Stimulated activated CD8-positive, alpha-beta memory T cell treated with anti-CD3 and anti-CD28 coated beads, Interleukin-4, amount 100 ng/mL, for 4 hours (primary cell): ENCODE data around the gene CADM1.

ENCODE experiments used
- DNase-seq, 2 donors: peaks; one replicate each; pipeline ENCODE4 v3.0.0-alpha.2; 2020; ENCODE audit warnings: low read depth in 2 of 2, low spot score in 1 of 2

The CADM1 gene

DNA sequence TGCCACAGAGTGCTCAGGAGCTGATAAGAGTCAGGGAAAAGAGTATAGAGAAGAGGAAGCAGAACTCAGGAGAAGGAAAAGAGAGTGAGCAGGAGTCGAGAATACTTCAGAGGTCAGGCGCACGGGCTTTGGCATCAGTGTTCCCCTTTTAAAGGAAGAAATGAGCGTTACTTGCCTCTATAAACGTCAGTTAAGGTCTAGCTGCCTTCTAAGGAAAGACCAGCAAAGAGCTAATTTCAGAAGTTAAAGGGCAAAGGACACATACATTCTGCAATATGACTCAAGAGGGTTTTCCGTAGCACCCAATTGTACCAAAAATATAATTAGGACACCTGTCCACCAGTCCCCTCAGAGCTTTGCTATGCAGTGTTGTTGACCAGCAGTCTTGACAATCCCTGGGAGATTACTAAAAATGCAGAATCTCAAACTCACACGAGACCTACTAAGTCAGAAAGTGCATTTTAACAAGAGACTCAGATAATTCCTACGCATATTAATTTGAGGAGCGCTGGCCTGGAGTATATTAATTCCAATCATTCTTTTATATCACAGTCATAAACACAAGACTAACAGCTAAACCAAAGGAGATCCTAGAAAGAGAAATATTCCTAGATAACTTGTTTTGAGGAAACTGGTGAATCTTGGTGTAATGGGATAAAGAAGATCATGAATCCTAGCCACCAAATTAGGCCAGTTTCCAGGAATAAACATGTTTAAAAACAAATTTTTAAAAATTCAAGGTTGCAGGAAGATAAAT lies 249.0 kb downstream of the CADM1 start:
- DNase-seq: no peak

DNA sequence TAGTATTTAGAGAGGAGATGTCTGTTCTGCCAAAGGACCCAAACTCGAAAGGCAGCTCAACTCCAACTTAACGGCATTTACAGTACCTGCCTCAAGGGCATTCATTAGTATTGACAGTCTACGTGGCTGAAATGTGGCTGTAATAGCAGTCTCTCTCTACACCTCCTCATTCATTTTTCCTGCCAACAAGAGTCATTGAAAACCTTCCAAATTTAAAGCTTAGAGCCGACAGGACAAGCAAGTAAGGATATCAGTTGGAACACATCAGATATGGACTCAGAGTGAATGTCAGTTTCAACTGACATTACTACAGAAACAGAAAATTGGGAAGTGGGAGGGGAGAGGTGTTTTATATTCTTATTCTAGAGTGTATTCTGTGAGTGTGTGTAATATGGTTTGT lies 253.1 kb downstream of the CADM1 start:
- no peak for DNase-seq

DNA sequence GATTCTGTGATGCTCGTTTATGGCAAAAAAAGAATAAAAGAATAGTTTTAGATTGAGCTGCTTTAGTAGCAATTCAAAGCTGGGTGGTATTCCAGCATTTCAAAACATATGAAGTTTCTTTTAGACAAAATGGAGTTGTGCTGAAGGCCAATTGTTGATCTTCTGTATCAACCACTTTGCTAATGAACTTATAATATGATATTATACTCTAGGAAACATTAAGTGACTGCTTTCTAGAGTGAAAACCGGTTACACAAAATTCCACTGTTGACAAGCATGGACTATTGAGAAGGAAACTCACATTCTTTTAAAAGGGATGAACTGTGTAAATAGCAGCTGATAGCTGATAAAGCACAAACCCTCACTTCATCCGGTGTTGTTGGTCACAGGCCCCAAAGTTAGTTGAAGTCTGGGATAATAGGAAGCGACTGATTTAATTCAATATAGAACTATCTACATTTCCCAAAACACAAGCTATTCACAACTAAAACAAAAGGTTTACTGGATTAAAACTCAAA lies 255.1 kb downstream of the CADM1 start:
- DNase-seq: no peak

DNA sequence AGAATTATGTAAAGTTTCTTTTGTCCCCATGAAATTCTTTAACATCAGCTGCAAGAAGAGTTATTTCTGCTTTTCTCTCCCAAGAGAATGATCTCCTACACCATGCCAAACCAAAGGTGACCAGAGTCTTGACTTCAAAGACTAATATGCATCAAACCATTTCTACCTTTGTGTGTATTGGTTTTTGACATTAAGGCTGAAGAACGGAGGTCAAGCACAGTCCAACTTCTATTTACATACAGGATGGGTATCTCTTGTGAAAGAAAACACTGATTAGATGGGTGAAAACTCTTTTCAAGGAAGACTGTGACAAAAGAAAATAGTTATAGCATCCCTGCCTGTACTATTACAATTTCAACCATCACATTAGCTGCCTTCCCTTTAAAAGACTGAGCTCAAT lies 256.3 kb downstream of the CADM1 start:
- no peak for DNase-seq

DNA sequence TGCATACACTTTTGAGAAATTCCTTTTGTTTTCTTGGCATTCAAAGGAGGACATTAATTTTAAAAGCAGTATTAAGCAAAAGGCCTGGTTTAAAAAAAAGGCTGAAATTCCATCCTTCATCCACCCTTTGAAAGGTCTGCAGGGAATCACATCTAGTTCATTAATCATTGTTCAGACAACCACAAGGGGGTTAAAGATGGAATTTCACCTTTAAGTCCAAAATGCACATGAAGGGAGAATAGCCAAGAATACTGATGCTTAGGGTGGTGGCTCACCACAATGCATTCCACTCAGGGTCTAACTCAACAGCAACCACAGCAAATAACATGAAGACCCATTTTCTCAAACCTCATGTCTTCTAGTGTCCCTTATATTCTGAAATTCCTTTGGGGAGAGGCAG lies 256.9 kb downstream of the CADM1 start:
- no peak for DNase-seq

DNA sequence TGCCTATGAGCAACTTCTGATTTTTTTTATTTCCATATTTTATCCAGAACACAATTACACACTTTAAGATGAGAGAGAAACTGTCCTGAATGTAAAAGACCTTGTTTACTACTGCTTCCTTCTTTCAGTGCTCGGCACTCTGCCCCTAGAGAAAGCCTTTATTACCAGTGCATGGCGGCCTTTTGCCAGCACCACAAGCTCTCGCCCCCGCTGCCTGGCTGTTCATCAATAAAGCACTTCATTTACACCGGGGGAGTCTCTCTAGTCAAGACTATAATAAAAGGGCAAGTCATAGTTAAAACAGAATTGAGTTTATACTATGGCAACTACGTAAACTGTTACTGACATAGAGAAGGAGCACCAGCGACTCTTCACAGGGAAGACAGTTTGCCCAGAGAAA lies 259.5 kb downstream of the CADM1 start:
- no peak for DNase-seq

DNA sequence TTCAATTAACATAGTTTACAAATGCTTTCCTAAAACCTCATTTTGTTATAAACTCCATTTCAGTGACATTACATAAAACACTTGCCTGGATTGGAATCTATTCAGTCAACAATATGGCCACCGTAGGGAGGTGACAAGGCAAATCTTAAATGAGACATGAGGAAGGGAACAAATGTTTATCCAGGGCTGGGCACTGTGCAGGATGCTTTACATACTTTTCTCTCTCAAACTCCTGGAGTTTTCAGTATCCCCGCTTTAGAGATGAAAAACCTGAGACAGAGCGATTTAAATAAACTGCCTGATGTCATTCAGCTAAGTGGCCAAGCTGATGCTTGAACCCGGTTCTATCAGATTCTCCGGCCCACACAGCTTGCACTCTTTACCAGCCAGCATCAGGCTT lies 259.9 kb downstream of the CADM1 start:
- no peak for DNase-seq

DNA sequence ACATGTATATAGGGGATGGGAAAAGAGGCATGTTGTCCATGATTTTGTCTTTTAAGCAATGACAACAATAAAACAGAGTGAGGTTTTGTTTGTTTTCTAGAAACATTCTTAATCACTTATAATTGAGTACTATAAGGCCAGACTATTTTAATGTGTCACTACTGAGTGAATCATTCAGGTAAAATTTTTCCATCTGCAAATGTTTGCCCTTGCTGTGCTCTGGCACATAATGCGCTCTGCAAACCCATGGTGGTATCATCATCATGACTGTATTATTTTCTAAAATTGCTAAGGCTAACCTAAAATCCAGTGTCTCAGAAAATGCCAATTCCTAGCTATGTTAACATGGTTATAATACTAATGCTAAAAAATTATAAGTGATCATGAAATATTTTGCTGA lies 261.2 kb downstream of the CADM1 start:
- no peak for DNase-seq

DNA sequence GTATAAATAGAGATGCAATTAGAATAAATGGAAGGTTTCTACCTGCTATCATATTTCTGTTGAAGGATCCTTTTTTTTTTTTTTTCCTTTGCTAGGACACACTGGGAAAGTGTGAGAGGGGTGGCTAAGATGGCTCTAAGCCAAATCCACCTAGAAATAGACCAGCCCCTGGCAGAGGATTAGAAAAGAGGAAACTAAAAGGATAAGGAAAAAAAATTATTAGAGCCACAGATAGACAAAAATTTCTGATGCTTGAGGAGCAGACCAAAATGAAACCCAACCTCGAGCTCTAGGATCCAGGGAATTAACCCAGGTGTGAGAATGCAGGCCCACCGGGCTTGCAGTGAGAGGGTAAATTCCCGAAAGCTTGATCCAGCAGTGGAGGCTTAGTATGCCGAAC lies 262.3 kb downstream of the CADM1 start:
- no peak for DNase-seq

DNA sequence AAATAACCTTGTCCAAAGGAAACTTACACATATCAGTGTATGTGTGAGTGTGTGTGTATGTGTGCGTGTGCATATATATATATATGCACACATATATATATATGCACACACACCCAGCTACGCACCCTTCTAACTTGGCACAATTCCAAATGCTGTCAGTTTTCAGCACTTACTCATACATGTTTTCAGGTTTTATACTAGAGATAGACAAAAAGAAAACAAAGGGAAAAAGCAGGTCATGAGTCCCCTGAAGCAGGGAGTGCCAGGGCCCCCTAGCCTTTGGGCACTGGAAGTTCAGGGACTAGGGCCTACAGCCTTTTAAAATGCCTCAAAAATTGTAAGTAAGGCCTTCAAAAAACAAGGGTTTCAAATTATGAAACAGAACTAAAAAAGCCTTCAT lies 265.4 kb downstream of the CADM1 start:
- DNase-seq: no peak

DNA sequence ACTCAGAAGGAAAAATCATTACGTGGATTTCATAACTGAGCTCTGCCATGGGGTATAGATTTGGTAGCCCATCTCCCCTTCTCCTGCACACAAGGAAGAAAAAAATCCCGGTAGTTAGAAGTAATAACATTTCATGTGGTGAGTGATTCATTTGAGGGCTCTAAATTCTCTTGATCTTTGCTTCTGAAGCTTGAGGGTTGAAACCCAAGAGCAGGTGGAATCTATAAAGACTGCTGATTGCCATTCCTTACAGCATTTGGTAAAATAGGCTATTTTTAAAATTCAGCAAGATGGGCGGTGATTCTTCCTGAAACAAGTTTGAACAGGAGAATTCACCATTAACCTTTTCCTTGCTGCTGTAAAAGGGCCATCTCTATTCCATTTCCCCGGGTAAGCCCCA lies 266.1 kb downstream of the CADM1 start:
- no peak for DNase-seq

DNA sequence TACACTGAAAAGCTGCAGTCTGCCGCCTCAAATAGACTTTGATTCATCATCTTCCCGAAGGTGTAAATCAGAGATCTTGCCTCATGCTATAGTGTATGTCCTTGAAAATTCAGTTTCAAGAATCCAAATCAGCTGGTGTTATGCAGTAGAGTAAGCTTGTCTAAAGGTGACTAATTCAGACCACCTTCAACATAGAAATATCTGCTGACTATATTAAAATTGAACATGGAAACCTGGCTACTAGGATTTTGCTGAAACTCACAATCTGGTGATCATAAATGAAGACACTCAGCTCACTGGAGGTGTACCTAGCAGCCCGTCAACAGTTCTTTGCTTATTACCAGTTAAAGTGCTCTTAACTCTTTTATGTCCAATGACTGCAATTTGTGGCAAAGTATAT lies 266.6 kb downstream of the CADM1 start:
- no peak for DNase-seq

DNA sequence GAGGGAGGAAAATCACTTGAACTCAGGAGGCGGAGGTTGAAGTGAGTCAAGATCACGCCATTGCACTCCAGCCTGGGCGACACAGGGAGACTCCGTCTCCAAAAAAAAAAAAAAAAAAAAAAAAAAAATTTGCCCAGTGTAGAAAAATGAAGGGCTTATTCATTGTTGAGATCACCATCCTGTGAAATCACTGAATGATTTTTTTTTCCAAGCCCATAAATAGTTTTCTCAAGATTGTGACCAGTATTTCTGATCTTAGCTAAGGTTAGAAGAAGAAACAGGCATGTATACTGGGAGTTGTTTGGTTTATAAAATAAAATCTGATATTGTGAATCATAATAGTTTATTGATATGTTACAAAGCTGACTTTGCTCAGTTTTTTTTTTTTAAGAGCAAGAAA lies 269.4 kb downstream of the CADM1 start:
- DNase-seq: no peak

DNA sequence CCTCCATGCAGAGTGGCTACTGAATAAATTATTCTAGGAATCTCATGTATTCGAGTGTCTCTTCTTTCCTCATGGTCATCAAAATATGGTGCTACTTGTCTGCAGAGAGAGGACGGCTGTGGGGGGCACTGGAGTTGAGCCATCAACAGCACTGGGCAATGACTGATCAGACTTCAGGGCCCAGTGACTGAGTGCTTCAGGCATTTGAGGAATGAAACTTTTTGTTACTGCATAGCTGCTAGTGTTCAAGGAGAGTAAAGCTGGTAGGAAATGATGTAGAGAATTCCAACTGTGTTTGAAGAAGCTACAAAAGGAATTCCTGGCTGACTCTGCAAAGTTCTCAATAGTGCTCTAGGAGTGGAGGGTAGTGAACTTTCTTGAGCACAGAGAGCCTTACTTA lies 277.7 kb downstream of the CADM1 start:
- DNase-seq: no peak

DNA sequence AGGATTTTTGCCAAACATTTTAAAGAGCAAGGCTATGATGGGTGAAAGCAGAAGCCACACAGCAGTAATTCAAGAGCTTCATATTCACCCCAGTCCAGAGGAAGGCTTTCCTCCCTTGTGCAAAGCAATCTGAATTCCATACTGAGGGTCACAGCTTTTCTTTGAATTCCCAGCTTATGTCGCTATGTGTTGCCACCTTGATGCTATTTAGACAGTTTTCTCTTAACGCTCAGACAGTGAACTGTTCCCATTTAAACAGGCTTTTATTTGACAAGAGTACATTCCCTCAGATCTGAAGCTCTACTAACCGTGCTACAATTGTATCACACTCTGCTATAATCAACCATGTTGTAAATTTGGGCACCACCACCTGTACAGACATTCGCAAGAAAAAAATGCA lies 279.7 kb downstream of the CADM1 start:
- no peak for DNase-seq

DNA sequence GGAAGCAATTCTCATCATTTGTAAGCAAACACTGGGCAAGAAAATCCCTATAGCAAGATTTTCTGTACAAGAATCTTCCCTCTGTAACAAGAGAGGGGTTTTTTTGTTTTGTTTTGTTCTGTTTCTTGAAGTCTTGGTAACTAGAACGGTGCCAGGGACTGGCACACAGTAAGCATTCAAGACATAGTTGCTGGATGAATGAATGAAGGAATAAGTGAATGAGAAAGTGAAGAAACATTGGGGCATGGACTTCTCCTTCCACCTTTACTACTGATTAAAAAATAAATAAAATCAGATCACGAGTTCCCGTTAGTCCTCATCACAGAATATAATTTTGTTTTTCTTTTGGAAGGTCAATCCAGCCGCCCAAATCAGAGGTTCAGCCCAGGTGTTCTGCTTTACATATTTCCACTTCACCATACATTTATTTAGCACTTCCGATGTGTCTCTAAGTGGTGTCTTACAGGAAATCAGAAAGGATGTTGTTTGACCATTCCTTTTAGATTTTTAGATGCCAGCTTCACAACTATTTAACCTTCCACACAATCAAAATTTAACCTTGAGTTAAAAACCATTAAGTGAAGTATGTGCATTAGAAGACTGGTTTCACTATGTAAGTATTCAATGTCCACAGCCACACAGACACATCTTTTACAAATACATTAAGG lies 281.2 kb downstream of the CADM1 start:
- DNase-seq: no peak

DNA sequence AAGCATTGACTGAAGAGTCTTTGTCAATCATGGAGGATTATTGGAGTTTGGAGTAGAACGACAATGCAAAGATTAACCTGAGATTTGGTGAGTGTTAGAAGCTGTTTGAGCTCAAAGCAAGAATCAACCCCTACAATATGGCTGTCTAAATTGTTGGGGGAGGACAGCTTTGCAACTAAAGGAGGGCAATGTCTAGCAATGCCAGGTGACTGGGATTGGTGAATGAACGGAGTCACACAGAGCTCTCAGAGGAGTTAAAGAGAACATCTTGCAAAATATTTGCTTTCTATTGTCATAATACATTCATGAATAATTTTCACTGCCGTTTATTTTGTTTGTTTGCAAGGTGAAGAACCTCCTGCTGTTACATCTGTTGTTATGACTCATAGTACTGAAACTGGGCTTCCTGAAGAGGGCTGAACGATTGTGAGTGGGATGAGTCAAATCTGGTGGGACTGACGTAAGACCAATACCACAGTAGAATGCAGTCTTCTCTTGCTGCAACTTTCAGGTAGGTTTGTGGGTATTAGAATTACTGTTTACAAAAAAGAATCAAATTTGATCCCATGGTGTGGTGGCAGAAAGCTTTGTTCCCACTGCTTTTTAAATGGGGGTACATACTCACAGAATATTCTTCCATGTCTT lies 281.9 kb downstream of the CADM1 start:
- no peak for DNase-seq

DNA sequence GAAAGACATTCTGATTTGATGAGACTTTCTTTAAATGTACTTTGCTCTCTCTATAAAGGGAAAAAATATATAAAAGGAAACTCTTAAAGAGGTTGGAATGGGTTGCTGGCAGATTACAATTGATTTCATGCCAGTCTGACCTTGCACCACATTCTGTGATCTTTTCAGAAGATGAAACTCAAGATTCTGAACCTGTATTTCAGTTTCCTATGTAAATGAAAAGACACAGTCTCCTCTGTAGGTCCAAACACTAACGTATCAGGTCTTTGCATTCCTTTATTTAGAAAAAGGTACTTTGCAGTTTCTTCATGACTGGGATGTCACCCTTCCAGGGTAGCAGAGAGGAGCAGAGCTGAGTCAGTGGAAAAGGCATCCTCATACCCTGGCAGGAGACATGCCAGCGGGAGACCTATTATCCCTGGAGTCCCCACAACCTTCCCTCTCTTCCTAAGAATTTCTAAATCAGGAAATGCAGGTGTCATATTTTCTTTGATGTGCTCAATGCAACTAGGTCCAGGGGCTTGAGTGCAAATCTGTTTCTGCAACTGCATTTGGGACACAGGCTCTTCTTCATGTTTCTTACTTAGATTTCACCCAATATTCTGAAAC lies 282.6 kb downstream of the CADM1 start:
- no peak for DNase-seq

DNA sequence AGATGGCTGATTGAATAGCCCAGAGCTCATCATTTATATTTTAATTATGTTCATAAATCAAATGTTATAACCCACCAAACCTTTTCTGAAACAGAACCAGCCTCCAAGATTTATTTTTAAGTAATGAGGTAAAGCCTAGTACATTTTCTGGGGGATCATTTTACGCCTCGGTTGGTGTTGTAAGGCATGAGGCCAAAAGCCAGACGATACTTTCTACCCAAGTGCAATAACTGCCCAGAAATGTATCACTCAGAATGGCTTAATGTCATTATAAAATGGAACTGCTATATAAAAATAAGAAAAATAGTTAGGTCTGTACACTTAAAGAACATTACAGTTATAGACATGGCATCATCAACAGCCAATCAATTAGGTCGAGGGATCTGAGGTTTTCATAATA lies 283.3 kb downstream of the CADM1 start:
- no peak for DNase-seq

DNA sequence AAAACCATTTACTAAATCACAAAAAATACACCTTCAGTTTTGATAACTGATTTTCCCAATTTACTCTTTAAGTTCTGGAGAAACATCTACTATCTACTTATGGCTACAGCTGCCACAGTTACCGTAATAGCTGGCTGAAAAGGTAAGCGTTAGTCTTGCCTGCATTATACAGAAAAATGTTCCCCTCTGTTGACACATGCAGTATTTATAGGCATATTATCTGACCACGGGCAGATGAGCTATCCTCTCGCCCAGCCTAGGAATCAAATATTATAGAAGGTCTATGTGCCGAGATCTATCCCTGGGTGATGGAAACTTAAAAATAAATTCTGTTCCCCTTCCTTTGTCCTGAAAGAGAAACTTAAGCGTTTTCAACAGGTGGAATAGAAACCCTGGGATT lies 283.8 kb downstream of the CADM1 start:
- no peak for DNase-seq

DNA sequence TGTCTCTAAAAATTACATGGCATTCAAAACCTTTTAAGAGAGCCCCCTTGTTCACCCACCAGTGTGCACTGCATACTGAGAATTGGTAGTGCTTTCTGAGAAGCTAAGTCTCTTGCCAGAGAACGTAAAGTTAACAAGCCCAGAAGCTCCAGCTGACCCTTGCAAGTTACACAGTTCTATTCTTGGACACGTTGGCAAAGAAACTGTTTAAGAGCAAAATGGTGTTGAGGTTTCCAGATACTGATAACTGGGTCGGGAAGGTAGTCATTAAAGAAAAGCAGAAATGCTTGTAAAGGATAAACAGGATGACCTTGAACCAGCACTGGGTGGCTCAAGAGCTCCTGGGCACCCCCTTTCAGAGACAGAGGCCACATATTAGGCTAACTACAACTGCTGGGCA lies 284.8 kb downstream of the CADM1 start:
- no peak for DNase-seq

DNA sequence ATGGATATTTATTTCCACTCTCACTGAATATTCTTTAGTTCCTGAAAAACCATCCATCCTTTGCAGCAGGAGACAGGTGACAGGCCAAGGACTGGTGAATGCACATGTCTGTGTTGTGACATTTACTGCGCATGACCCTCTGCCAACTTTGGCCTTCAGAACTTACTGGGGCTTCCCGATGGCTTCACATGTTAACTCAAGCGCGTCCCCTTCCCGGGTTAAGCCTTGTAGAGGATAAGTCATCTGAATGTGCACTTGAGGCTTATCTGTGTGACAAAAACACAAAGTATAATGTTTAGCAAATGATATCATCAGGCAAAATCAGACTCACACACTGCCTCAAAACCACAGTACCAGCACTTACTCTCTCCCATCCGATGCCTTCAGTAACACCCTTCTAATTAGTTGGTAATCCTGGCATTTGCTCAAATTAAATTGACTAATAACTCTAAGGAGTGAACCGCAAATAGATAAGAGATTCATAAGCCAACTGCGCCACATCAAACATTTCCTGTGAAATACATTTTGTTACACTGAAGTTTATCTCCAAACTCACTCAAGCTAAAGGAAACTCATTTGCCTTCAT lies 286.4 kb downstream of the CADM1 start:
- DNase-seq: no peak
